NT2/D1 (cell line): ENCODE results near the gene DZIP1.
"Not testable (repeated sequence)": the region's sequence is repeated elsewhere in the genome, so short reads cannot be mapped to it uniquely, and the experiment has no call there.

Experiments used
- DNase-seq: peaks from one replicate; pipeline ENCODE4 v3.0.0-alpha.2; 2011; ENCODE audit warnings: low read depth, low spot score
- H3K27me3 ChIP-seq: 2 replicates; pipeline ENCODE4 v1.6.0; 2011; ENCODE audit warnings: mild to moderate bottlenecking; ENCODE audit not compliant: insufficient read length, insufficient read depth
- H3K36me3 ChIP-seq: 2 replicates; pipeline ENCODE4 v1.6.1; 2011; ENCODE audit warnings: mild to moderate bottlenecking, low read length, mixed read lengths; ENCODE audit not compliant: insufficient read depth, insufficient read length
- H3K4me1 ChIP-seq: 2 replicates; pipeline ENCODE4 v1.5.1; 2011; ENCODE audit not compliant: insufficient read depth, insufficient read length
- H3K4me3 ChIP-seq: 2 replicates; pipeline ENCODE4 v1.5.1; 2011; ENCODE audit warnings: low read depth; ENCODE audit not compliant: insufficient read length
- H3K9ac ChIP-seq: 2 replicates; pipeline ENCODE4 v1.6.0; 2011; ENCODE audit warnings: low read depth; ENCODE audit not compliant: insufficient read length
- H3K9me3 ChIP-seq: 2 replicates; pipeline ENCODE4 v1.5.1; 2011; ENCODE audit warnings: mild to moderate bottlenecking, low read length; ENCODE audit not compliant: insufficient read depth
- SUZ12 ChIP-seq: IDR thresholded peaks from 2 replicates; pipeline ENCODE4 v1.6.1; 2011; ENCODE audit not compliant: insufficient read length, insufficient read depth; ENCODE audit errors: extremely low read depth
- YY1 ChIP-seq: IDR thresholded peaks from 2 replicates; pipeline ENCODE4 v1.6.1; 2011; ENCODE audit not compliant: insufficient read length, insufficient read depth
- ZNF274 ChIP-seq: IDR thresholded peaks from 2 replicates; pipeline ENCODE4 v1.6.1; 2011; ENCODE audit warnings: mild to moderate bottlenecking, low read depth, low read length

Gene DZIP1

DNA sequence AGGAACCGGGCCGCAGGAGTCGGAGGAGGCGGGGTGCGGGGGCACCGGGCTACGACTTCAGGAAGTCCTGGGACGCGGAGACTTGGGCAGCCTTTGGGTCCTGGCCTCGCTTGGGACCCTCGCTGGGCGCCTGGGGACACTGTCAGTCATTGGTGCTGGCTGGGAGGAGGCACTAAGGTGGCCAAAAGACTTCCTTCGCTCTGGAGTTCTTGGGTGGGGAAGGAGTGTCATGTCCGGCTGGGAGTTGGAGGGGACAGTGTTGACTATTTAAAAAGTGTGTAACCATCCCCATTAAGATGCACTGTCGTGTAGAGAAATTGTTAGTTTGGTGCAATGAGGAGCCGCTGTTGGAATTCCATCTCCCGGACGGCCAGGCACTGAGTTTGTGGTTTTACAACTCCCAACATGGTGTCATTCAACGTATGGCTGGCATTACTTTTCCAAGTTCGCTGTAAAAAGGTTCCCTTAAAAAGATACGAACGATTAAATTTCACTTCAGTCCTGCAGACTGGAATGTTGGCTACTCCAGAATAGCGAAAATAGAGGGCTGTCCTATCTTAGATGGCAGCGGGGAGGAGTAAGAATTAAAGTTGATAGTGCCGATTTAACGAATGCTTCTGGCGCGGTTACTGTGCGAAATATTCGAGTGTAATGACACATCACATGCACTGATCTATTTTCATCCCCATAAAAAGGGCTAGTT lies 33.2 kb upstream of the DZIP1 start:
- Histone ChIP-seq H3K9me3 (no peaks in the 10 kb centered on the region), H3K4me1 (no peaks in the 10 kb centered on the region), H3K9ac (peak overlapping the region; percentile 90), H3K36me3 (no peaks in the 10 kb centered on the region), H3K4me3 (peak overlapping the region; percentile 74), H3K27me3 (no peaks in the 10 kb centered on the region)
- DNase-seq = no peak
- no peak for TF ChIP-seq ZNF274
- TF ChIP-seq SUZ12 = no peak
- TF ChIP-seq YY1 = no peak

DNA sequence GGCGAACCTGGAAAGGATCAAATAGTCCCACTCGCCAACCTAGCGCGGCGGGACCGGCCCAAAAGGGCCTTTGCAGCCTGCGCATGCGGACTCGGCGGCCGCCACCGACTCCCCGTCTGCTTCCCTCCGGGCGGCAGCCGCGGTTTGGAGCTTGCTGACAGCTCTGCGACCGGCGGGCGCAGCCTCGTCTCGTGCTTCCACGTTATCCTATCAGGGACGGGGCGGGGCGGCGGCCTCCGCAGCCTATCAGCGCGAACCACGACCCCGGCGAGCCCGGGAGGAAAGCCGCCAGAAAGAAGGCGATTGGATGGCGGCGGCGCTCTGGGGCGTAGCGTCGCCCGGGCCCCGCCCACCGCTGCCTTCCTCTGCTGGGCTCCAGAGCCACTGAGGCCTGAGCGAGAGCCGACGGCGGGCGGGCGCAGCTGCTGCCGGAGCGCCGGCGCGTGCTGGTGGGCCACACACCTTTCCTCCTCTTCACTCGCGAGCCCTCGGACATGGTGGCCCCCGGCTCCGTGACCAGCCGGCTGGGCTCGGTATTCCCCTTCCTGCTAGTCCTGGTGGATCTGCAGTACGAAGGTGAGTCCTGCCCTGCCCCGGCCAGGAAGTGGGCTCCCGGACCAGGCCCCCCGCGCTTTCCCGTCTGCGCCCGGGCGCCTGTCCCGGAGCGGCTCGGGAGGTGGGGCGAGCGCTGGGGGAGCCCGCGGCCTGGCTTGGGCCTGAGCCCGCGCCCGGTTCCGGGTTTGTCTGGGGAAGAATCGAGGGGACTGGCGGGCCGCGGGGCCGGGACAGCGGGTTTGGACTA lies 32.5 kb upstream of the DZIP1 start, which contains the start of gene DNAJC3:
Gene DNAJC3 (plus strand): TSS at position 378 of the 802 bp plus-strand sequence. CDS start 117 bp downstream, at position 495.
- H3K9ac ChIP-seq = peak within 1 kb of the TSS; percentile 90
- DNase-seq = peak; percentile 97
- TF ChIP-seq YY1 (no peak), ZNF274 (no peak), SUZ12 (no peak)

GRCh38 chr13:95676105-95676761 lies 31.7 kb upstream of the DZIP1 start:
- no peak for DNase-seq
- TF ChIP-seq YY1 = no peak
- no peak for TF ChIP-seq SUZ12
- TF ChIP-seq ZNF274 = no peak
- Histone ChIP-seq H3K27me3 (no peaks in the 10 kb centered on the region), H3K4me3 (peak overlapping the region; percentile 74), H3K9ac (peak overlapping the region; percentile 76), H3K9me3 (peaks cover under 1% of the 10 kb centered on the region; the same call in 1 of the 2 replicates), H3K4me1 (no peaks in the 10 kb centered on the region), H3K36me3 (no peaks in the 10 kb centered on the region)

More for the DNA sequence above, 32.5 kb upstream of the DZIP1 start, which contains the start of gene DNAJC3:
- no peaks in the 10 kb centered on the region for H3K36me3 ChIP-seq
- peak within 1 kb of the TSS; percentile 74 for H3K4me3 ChIP-seq
- no peaks in the 10 kb centered on the region for H3K9me3 ChIP-seq
- H3K27me3 ChIP-seq = no peaks in the 10 kb centered on the region
- H3K4me1 ChIP-seq = no peaks in the 10 kb centered on the region

GRCh38 chr13:95671597-95671996 lies 27.1 kb upstream of the DZIP1 start:
- peaks cover 26% of the 10 kb centered on the region for H3K9me3 ChIP-seq
- H3K4me3 ChIP-seq = no peak overlapping the region
- TF ChIP-seq ZNF274 = no peak
- TF ChIP-seq YY1 = no peak
- TF ChIP-seq SUZ12 = no peak
- H3K4me1 ChIP-seq = no peaks in the 10 kb centered on the region
- no peak for DNase-seq
- H3K9ac ChIP-seq = no peak overlapping the region
- no peaks in the 10 kb centered on the region for H3K27me3 ChIP-seq
- H3K36me3 ChIP-seq = no peaks in the 10 kb centered on the region

- H3K9ac ChIP-seq, DNase-seq, H3K4me3 ChIP-seq, H3K36me3 ChIP-seq, H3K4me1 ChIP-seq, H3K27me3 ChIP-seq: not testable (repeated sequence)
- H3K9me3 ChIP-seq = peaks cover 26% of the 10 kb centered on the region
Measured at GRCh38 chr13:95667235-95667634, 22.7 kb upstream of the DZIP1 start.

- TF ChIP-seq YY1 (no peak), SUZ12 (no peak), ZNF274 (no peak)
- no peak for DNase-seq
- H3K9ac ChIP-seq = no peak overlapping the region
Measured at GRCh38 chr13:95660981-95661581, 16.6 kb upstream of the DZIP1 start.

DNA sequence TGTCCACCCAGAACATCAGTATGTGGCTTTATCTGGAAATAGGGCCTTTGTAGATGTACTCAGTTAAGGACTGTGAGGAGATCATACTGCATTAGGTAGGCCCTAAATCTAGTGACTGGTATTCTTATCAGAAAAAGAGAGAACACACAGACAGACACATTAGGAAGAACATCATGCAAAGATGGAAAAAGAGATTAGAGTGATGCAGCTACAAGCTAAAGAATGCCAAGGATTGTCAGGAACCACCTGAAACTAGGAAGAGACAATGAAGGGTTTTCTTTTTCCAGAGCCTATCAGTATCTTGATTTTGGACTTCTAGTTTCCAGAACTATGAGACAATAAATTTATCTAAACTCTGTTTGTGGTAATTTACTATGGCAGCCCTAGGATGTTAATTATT lies 15.0 kb upstream of the DZIP1 start:
- H3K27me3 ChIP-seq = no peaks in the 10 kb centered on the region
- H3K4me1 ChIP-seq = no peaks in the 10 kb centered on the region
- no peaks in the 10 kb centered on the region for H3K36me3 ChIP-seq
- TF ChIP-seq SUZ12 = no peak
- TF ChIP-seq YY1 = no peak
- no peak for TF ChIP-seq ZNF274
- no peak overlapping the region for H3K4me3 ChIP-seq
- no peak for DNase-seq
- no peaks in the 10 kb centered on the region; the same call in 1 of the 2 replicates for H3K9me3 ChIP-seq
- H3K9ac ChIP-seq = no peak overlapping the region

More at GRCh38 chr13:95660981-95661581, 16.6 kb upstream of the DZIP1 start:
- no peaks in the 10 kb centered on the region for H3K27me3 ChIP-seq
- no peaks in the 10 kb centered on the region for H3K36me3 ChIP-seq
- no peaks in the 10 kb centered on the region for H3K4me1 ChIP-seq
- H3K9me3 ChIP-seq = no peaks in the 10 kb centered on the region
- no peak overlapping the region for H3K4me3 ChIP-seq
